Suprapubic skin (tissue), 3 donors: ENCODE data around the gene ZBTB16.

Experiments used
- POLR2A ChIP-seq, 2 donors: fragments of 450-650 bp; IDR thresholded peaks; one replicate each; pipeline ENCODE4 v1.6.1; 2017; ENCODE audit warnings: antibody characterized with exemption in 2 of 2, mild to moderate bottlenecking in 2 of 2, moderate library complexity in 2 of 2
- TF ChIP-seq, protein P1 (sequence below), 2 donors: fragments of 200-600 bp in 1 of 2; fragments of 450-650 bp in 1 of 2; sonication (generic) in 1 of 2; IDR thresholded peaks; one replicate each; pipeline ENCODE4 v1.5.1; 2016 to 2019; ENCODE audit warnings: antibody characterized with exemption in 2 of 2, mild to moderate bottlenecking in 1 of 2, moderate library complexity in 1 of 2

DNA sequence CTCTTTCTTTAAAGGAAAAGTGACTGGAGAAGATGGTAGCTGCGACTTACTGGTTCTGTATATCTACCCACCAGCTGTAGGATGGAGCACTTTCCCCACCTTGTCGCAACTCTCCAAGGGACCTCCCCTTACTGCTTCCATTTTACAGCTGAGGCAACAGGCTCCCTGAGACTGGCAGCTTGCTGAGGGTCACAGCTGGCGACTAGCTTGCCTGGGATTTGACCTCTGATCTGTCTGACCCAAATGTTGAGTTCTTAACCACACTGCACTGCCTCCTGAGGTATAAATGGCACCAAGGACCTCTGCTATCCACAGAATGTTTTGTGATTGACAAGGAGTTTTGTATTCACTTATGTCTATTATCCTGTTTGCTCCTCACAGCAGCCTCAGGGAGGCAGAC lies 121.7 kb downstream of the ZBTB16 start:
- TF ChIP-seq, protein P1, sequence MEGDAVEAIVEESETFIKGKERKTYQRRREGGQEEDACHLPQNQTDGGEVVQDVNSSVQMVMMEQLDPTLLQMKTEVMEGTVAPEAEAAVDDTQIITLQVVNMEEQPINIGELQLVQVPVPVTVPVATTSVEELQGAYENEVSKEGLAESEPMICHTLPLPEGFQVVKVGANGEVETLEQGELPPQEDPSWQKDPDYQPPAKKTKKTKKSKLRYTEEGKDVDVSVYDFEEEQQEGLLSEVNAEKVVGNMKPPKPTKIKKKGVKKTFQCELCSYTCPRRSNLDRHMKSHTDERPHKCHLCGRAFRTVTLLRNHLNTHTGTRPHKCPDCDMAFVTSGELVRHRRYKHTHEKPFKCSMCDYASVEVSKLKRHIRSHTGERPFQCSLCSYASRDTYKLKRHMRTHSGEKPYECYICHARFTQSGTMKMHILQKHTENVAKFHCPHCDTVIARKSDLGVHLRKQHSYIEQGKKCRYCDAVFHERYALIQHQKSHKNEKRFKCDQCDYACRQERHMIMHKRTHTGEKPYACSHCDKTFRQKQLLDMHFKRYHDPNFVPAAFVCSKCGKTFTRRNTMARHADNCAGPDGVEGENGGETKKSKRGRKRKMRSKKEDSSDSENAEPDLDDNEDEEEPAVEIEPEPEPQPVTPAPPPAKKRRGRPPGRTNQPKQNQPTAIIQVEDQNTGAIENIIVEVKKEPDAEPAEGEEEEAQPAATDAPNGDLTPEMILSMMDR (IDR thresholded peaks at IDR 0.05), result no peak
- no peak for TF ChIP-seq POLR2A (IDR thresholded peaks at IDR 0.05)
